Dendritic cell treated with granulocyte-macrophage colony-stimulating factor and Interleukin-4, amounts not matched to agents 40 ng/mL and 50 ng/mL, for 4 days (primary cell): ENCODE measurements around the gene VIPR2.
"Not testable (repeated sequence)": the region's sequence is repeated elsewhere in the genome, so short reads cannot be mapped to it uniquely, and the experiment has no call there.

Experiments
- H3K27ac Mint-ChIP-seq: one replicate; pipeline ENCODE4 v1.8.0; 2022; ENCODE audit warnings: mild to moderate bottlenecking, mixed read lengths
- H3K27me3 Mint-ChIP-seq: one replicate; pipeline ENCODE4 v1.8.0; 2022; ENCODE audit warnings: mild to moderate bottlenecking, mixed read lengths
- H3K36me3 Mint-ChIP-seq: one replicate; pipeline ENCODE4 v1.8.0; 2022; ENCODE audit warnings: low read depth, mixed read lengths
- H3K4me1 Mint-ChIP-seq: one replicate; pipeline ENCODE4 v1.8.0; 2022; ENCODE audit warnings: low read depth, mixed read lengths
- H3K4me3 Mint-ChIP-seq: one replicate; pipeline ENCODE4 v1.8.0; 2022; ENCODE audit warnings: mild to moderate bottlenecking, moderate library complexity, mixed read lengths
- H3K9me3 Mint-ChIP-seq: one replicate; pipeline ENCODE4 v1.8.0; 2022; ENCODE audit warnings: mixed read lengths
- intact Hi-C: fragments of 100-400 bp; cut with micrococcal nuclease; formaldehyde crosslinking; loops from one replicate; pipeline ENCODE4 v1.15.0; 2022

Gene VIPR2

DNA sequence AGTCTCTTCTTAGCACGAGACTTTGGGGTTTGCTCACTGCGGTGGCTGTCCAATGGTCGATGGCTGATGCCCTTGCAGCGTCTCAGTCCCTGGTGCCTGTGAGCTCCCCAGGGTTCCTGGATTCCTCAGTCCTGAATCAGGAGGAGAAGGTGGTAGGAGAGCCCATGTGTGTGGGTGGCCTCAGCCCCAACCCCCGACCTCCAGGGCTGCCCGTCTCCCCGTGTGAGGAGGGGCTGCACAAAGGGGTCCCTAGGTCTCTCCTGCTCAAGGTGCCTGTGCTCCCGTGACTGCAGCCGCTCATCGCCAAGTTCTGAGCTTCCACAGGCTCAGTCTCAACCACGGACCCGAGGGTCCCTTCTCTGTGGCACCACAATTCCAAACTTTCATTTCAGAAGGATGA, 142.9 kb downstream of the VIPR2 start:
- no peaks in the 10 kb centered on the region for H3K9me3 Mint-ChIP-seq
- intact Hi-C loops = no loop called here

GRCh38 chr7:159000859-159001435, 143.7 kb downstream of the VIPR2 start:
- Mint-ChIP-seq H3K27ac (no peak overlapping the region), H3K36me3 (no peaks in the 10 kb centered on the region), H3K4me3 (no peak overlapping the region), H3K9me3 (no peaks in the 10 kb centered on the region), H3K27me3 (peaks cover 3% of the 10 kb centered on the region), H3K4me1 (no peaks in the 10 kb centered on the region)
- intact Hi-C loops = no loop called here

More for the DNA sequence above, 142.9 kb downstream of the VIPR2 start:
- no peak overlapping the region for H3K4me3 Mint-ChIP-seq
- no peaks in the 10 kb centered on the region for H3K36me3 Mint-ChIP-seq
- no peak overlapping the region for H3K27ac Mint-ChIP-seq
- peaks cover 1% of the 10 kb centered on the region for H3K27me3 Mint-ChIP-seq
- H3K4me1 Mint-ChIP-seq = no peaks in the 10 kb centered on the region

DNA sequence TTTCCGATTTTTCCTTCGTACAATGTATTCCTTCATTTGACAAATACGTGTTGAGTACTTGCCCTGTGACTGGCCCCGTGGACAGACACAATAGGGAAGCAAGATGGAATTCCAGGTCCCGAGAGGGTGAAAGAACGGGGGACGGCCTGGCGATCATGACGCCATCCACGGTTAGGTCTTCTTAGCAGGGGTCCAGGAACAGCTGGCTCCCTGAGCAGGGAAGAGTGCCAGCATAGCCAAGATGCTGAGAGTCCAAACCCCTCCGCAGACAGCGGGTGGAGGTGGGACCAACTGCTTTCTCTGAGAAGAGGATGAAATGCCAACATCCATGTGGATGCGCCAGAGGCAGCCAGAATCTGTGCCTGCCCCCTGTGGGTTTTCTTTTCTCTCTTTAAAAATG, 144.6 kb downstream of the VIPR2 start:
- no peaks in the 10 kb centered on the region for H3K4me1 Mint-ChIP-seq
- peaks cover 5% of the 10 kb centered on the region for H3K27me3 Mint-ChIP-seq
- no peak overlapping the region for H3K4me3 Mint-ChIP-seq
- no peak overlapping the region for H3K27ac Mint-ChIP-seq
- no peaks in the 10 kb centered on the region for H3K9me3 Mint-ChIP-seq
- intact Hi-C loops = no loop called here
- H3K36me3 Mint-ChIP-seq = no peaks in the 10 kb centered on the region

GRCh38 chr7:158999496-158999895, 145.2 kb downstream of the VIPR2 start:
- intact Hi-C loops = no loop called here
- Mint-ChIP-seq H3K27me3 (peaks cover 8% of the 10 kb centered on the region), H3K36me3 (no peaks in the 10 kb centered on the region), H3K4me1 (no peaks in the 10 kb centered on the region), H3K4me3 (no peak overlapping the region), H3K27ac (no peak overlapping the region), H3K9me3 (no peaks in the 10 kb centered on the region)

DNA sequence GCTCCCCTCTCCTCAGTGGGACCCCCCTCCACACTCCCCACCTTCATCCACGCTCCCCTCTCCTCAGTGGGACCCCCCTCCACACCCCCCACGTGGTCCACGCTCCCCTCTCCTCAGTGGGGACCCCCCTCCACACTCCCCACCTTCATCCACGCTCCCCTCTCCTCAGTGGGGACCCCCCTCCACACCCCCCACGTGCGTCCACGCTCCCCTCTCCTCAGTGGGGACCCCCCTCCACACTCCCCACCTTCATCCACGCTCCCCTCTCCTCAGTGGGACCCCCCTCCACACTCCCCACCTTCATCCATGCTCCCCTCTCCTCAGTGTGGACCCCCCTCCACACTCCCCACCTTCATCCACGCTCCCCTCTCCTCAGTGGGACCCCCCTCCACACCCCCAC, 146.4 kb downstream of the VIPR2 start:
- H3K27me3 Mint-ChIP-seq = peaks cover 19% of the 10 kb centered on the region
- intact Hi-C loops = not testable (repeated sequence)

DNA sequence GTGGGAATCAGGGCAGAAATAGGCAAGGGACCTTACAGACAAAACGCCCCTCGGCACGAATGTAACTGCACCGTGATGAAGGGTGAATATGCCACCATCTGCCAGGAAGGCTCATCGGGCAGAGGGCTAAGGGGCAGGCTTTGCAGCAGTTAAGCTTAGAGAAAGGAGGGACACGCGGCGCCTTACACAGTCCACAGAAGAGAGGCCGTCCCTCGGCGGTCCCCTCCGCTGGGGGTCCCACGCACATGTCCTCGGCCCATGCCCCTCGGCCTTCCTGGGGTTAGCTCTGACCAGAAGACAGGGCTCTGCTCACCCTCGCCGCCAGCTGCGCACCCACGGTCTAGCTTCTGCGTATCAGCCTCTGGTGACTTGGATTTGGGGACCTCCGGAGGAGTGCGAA, 147.2 kb downstream of the VIPR2 start:
- Mint-ChIP-seq H3K4me3 (no peak overlapping the region), H3K9me3 (no peaks in the 10 kb centered on the region), H3K36me3 (no peaks in the 10 kb centered on the region), H3K27me3 (peaks cover 26% of the 10 kb centered on the region), H3K4me1 (no peaks in the 10 kb centered on the region), H3K27ac (no peak overlapping the region)
- intact Hi-C loops = no loop called here

More for the DNA sequence above, 146.4 kb downstream of the VIPR2 start:
- H3K4me3 Mint-ChIP-seq, H3K27ac Mint-ChIP-seq, H3K9me3 Mint-ChIP-seq, H3K4me1 Mint-ChIP-seq, H3K36me3 Mint-ChIP-seq: not testable (repeated sequence)

DNA sequence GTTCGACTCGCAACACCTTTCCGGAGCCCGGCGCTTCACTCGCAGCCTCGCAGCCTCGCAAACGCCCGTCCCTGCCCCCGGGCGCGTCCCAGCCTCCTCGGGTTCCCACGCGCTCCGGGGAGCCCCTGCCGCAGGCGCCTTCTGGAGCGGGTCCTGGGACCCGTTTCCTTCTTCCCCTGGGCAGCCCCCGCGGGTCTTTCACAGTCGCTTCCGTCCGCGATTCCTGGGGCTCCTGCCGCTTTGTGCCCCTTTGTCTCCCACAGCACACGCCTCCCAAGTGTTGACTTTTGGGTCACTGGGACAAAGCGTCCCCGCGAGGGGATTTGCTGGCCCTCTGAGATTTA, 147.6 kb downstream of the VIPR2 start:
- no peaks in the 10 kb centered on the region for H3K36me3 Mint-ChIP-seq
- H3K4me1 Mint-ChIP-seq = no peaks in the 10 kb centered on the region
- no peaks in the 10 kb centered on the region for H3K9me3 Mint-ChIP-seq
- no peak overlapping the region for H3K4me3 Mint-ChIP-seq
- no peak overlapping the region for H3K27ac Mint-ChIP-seq
- peaks cover 30% of the 10 kb centered on the region for H3K27me3 Mint-ChIP-seq
- intact Hi-C loops = no loop called here

DNA sequence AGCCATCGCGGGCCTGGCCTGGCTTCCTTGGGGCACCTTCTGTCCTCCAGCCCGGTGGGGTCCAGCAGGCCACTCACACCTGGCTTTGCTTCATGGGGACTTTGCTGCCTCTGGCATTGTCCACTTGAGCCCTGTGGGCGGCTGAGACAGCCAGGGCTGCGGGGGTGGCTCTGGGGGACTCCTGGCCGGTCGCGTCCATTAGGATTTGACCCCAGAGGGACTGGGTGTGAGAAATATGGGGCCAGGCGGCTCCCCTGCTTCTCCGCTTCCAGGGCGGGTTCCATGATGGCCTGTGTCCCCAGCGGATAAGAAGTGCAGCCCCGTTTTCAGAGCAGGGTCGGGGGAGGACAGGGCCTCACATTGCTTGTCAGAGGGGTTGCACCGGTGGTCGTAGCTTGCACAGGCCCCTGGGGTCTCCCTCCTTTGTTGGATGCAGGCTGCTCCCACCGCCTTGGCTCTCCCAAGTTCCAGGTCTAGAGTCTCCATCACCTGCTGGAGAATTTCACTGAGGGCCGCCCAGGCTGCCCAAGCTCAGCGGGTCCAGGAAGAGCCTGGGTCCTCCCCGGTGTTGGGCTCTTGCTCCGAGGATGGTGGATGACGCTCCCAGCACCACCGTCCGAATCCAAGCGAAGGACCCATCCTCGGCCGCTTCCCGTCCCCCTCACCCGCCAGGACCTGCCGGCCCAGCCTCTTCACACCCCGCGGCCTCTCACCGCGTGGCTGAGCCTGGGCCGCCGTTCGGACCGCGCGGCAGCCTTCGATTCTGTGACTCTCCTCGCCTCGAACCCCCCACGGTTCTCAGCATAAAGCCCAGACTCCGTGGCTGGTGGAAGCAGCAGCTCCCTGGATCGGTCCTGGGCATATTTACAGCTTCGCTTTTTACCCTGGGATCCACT, 148.2 kb downstream of the VIPR2 start:
- no peak overlapping the region for H3K4me3 Mint-ChIP-seq
- H3K27ac Mint-ChIP-seq = no peak overlapping the region
- no peaks in the 10 kb centered on the region for H3K36me3 Mint-ChIP-seq
- peaks cover 34% of the 10 kb centered on the region for H3K27me3 Mint-ChIP-seq
- H3K9me3 Mint-ChIP-seq = no peaks in the 10 kb centered on the region
- H3K4me1 Mint-ChIP-seq = no peaks in the 10 kb centered on the region
- intact Hi-C loops = no loop called here

DNA sequence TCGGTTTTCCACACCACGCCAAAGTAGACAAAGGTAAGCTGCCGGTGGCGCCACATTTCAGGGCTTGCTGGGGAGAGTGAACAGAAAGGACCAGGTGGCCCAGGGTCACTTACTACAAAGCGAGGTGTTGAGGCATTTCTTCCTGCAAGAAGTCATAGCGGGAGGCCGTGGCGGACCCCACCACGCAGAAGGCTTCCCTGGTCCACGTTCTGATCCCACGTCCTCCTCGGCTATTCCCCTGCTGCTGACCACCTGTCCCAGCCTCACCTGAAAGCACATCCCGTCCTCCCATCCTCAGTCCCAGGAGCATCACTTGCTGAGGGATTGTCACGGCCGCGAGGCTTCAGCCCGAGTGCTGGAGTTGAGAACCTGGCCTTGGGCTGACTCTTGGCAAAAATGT, 149.2 kb downstream of the VIPR2 start:
- Mint-ChIP-seq H3K36me3 (no peaks in the 10 kb centered on the region), H3K4me1 (no peaks in the 10 kb centered on the region), H3K27ac (no peak overlapping the region), H3K27me3 (peaks cover 36% of the 10 kb centered on the region), H3K4me3 (no peak overlapping the region), H3K9me3 (no peaks in the 10 kb centered on the region)
- intact Hi-C loops = no loop called here

DNA sequence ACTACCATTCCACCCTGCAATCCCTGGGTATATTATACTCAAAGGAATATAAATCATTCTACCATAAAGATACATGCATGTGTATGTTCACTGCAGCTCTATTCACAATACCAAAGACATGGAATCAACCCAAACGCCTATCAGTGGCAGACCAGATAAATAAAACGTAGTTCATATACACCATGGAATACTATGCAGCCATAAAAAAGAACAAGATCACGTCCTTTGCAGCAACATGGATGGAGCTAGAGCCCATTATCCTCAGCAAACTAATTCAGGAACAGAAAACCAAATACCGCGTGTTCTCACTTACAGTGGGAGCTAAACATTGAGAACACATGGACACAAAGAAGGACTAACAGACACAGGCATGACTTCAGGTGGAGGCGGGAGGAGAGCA, 150.0 kb downstream of the VIPR2 start:
- Mint-ChIP-seq H3K27me3 (peaks cover 42% of the 10 kb centered on the region), H3K36me3 (no peaks in the 10 kb centered on the region), H3K9me3 (no peaks in the 10 kb centered on the region), H3K4me1 (no peaks in the 10 kb centered on the region), H3K4me3 (no peak overlapping the region), H3K27ac (no peak overlapping the region)
- intact Hi-C loops = no loop called here

GRCh38 chr7:158993591-158993990, 151.1 kb downstream of the VIPR2 start:
- no peaks in the 10 kb centered on the region for H3K36me3 Mint-ChIP-seq
- H3K9me3 Mint-ChIP-seq = no peaks in the 10 kb centered on the region
- H3K27ac Mint-ChIP-seq = no peak overlapping the region
- H3K4me1 Mint-ChIP-seq = no peaks in the 10 kb centered on the region
- no peak overlapping the region for H3K4me3 Mint-ChIP-seq
- H3K27me3 Mint-ChIP-seq = peaks cover 42% of the 10 kb centered on the region
- intact Hi-C loops = no loop called here

- no peak overlapping the region for H3K4me3 Mint-ChIP-seq
- no peaks in the 10 kb centered on the region for H3K4me1 Mint-ChIP-seq
- H3K27ac Mint-ChIP-seq = no peak overlapping the region
- intact Hi-C loops = no loop called here
- peaks cover 42% of the 10 kb centered on the region for H3K27me3 Mint-ChIP-seq
- no peaks in the 10 kb centered on the region for H3K36me3 Mint-ChIP-seq
- no peaks in the 10 kb centered on the region for H3K9me3 Mint-ChIP-seq
These were observed 151.9 kb downstream of the VIPR2 start for GRCh38 chr7:158992759-158993158.

DNA sequence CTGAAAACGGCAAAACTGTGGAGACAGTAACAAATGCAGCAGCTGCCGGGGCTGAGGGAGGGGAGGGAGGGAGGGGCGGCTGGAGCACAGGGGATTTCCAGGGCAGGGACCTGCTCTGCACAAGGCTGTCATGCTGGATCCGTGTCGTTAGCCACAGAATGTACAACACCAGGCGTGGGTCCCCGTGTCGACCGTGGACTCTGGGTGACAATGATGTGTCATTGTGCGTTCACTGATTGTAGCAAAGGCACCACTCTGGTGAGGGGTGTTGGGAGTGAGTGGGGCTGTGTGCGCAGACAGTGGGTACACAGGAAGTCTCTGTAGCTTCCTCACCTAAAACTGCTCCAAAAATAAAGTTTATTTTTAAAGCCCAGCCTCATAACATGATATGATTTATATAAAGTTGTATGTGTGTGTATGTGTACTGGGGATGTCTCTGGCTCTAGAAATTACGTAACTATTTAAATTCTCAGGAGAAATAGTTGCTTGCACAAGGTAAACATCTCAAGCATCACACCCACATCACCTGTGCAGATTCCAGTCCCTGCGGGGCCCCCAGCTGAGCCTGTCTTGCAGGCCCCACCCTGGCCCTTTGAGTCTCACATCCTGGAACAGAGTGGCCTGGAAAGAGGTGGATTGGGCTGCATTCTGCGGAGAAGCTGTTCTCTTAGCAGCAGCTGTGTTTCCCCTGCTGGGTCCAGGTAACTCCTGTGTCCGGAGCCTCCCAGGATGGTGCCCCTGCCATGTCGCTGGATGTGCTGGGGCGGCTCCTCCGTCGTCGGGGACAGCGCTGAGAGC, 152.6 kb downstream of the VIPR2 start:
- no peaks in the 10 kb centered on the region for H3K36me3 Mint-ChIP-seq
- H3K4me3 Mint-ChIP-seq = no peak overlapping the region
- H3K27me3 Mint-ChIP-seq = peaks cover 42% of the 10 kb centered on the region
- H3K27ac Mint-ChIP-seq = no peak overlapping the region
- H3K4me1 Mint-ChIP-seq = no peaks in the 10 kb centered on the region
- H3K9me3 Mint-ChIP-seq = no peaks in the 10 kb centered on the region
- intact Hi-C loops = no loop called here

- H3K27me3 Mint-ChIP-seq = peaks cover 29% of the 10 kb centered on the region
- no peaks in the 10 kb centered on the region for H3K4me1 Mint-ChIP-seq
- H3K36me3 Mint-ChIP-seq = no peaks in the 10 kb centered on the region
These were observed 155.7 kb downstream of the VIPR2 start for GRCh38 chr7:158988996-158989395.

More at GRCh38 chr7:158988996-158989395, 155.7 kb downstream of the VIPR2 start:
- Mint-ChIP-seq H3K4me3 (no peak overlapping the region), H3K27ac (no peak overlapping the region), H3K9me3 (peaks cover 8% of the 10 kb centered on the region)
- intact Hi-C loops = no loop called here
